HG02642 (cell line): Measurements from ENCODE around the gene TSPAN13.
"Not testable (repeated sequence)": the region's sequence is repeated elsewhere in the genome, so short reads cannot be mapped to it uniquely, and the experiment has no call there.

ENCODE experiments used
- ATAC-seq: cut with Tn5 transposase; IDR thresholded peaks from one replicate; pipeline ENCODE4 v1.9.1; 2021; ENCODE audit warnings: mild to moderate bottlenecking; ENCODE audit not compliant: unreplicated experiment, poor library complexity

TSPAN13 gene

GRCh38 chr7:16739863-16740622, 13.5 kb upstream of the TSPAN13 start:
- no peak for ATAC-seq

- no peak for ATAC-seq
Measured at GRCh38 chr7:16740623-16740953, 13.0 kb upstream of the TSPAN13 start.

GRCh38 chr7:16740996-16741395, 12.6 kb upstream of the TSPAN13 start:
- no peak for ATAC-seq

- ATAC-seq, result no peak
Measured at GRCh38 chr7:16741676-16742075, 11.9 kb upstream of the TSPAN13 start.

- no peak for ATAC-seq
Measured at GRCh38 chr7:16742547-16742946, 11.0 kb upstream of the TSPAN13 start.

GRCh38 chr7:16743236-16743635, 10.3 kb upstream of the TSPAN13 start:
- ATAC-seq, result no peak

GRCh38 chr7:16744518-16745250, 8.9 kb upstream of the TSPAN13 start:
- no peak for ATAC-seq

- no peak for ATAC-seq
Measured at GRCh38 chr7:16745645-16746044, 7.9 kb upstream of the TSPAN13 start.

- ATAC-seq, result no peak
Measured at GRCh38 chr7:16747102-16747501, 6.5 kb upstream of the TSPAN13 start.

GRCh38 chr7:16753932-16754855, 639 bp downstream of the TSPAN13 start:
- peak; percentile 28 for ATAC-seq

- no peak for ATAC-seq
Measured at GRCh38 chr7:16754856-16755317, 1.3 kb downstream of the TSPAN13 start.

GRCh38 chr7:16755397-16755796, 1.8 kb downstream of the TSPAN13 start:
- no peak for ATAC-seq

GRCh38 chr7:16758036-16758435, 4.5 kb downstream of the TSPAN13 start:
- ATAC-seq, result no peak

- ATAC-seq, result no peak
Measured at GRCh38 chr7:16758631-16759611, 5.4 kb downstream of the TSPAN13 start.

- ATAC-seq, result no peak
Measured at GRCh38 chr7:16759840-16760239, 6.3 kb downstream of the TSPAN13 start.

- ATAC-seq, result no peak
Measured at GRCh38 chr7:16762177-16762576, 8.6 kb downstream of the TSPAN13 start.

GRCh38 chr7:16764942-16765341, 11.4 kb downstream of the TSPAN13 start:
- no peak for ATAC-seq

- no peak for ATAC-seq
Measured at GRCh38 chr7:16765436-16765859, 11.9 kb downstream of the TSPAN13 start.

GRCh38 chr7:16769994-16770393, 16.4 kb downstream of the TSPAN13 start:
- not testable (repeated sequence) for ATAC-seq
